IMR-90 (cell line): ENCODE results near the gene EXD2. TPM values are rescaled to one million over a fixed set of nuclear protein-coding genes. Genes with fewer than 3 reads are reported as not detected.
A peak's percentile ranks its signal among the peaks of the same experiment; 100 is the strongest.

ENCODE experiments used
- ATAC-seq: fragments of 200-7000 bp; cut with Tn5 transposase; 2 replicates; pipeline ENCODE4 v1.9.1; 2020; ENCODE audit warnings: low read depth, mild to moderate bottlenecking, moderate library complexity
- BruUV-seq: library from RNA; stranded (reverse); fragments of 400-500 nt; replicated peaks from 2 replicates; lab custom pipeline; 2021; lab: Mats Ljungman, UMichigan
- CTCF ChIA-PET: fragments of 300-600 bp; formaldehyde crosslinking; extraction: SDS; loops from one replicate; lab custom pipeline; 2021; ENCODE audit warnings: antibody characterized with exemption; lab: Yijun Ruan, JAX
- POLR2A ChIA-PET: fragments of 300-600 bp; sonication (Branson Sonifier 250); formaldehyde crosslinking; loops from one replicate; lab custom pipeline; 2022; ENCODE audit warnings: antibody characterized with exemption; ENCODE audit not compliant: unreplicated experiment; lab: Charles Lee
- DNase-seq: peaks from one replicate; pipeline ENCODE4 v3.0.0; 2013
- H2AFZ ChIP-seq: replicated peaks from 2 replicates; pipeline ENCODE3; 2013; ENCODE audit warnings: low read length, mild to moderate bottlenecking; ENCODE audit not compliant: poor library complexity
- H2AK5ac ChIP-seq: 2 replicates; pipeline ENCODE4 v1.6.1; 2013; ENCODE audit warnings: low read depth, low read length, inconsistent platforms
- H2AK9ac ChIP-seq: replicated peaks from 2 replicates; pipeline ENCODE3; 2013; ENCODE audit warnings: mild to moderate bottlenecking, low read depth, low read length, moderate library complexity; ENCODE audit not compliant: poor library complexity
- H2BK120ac ChIP-seq: 2 replicates; pipeline ENCODE4 v1.6.1; 2013; ENCODE audit warnings: low read depth, low read length, inconsistent platforms
- H2BK15ac ChIP-seq: 3 replicates; pipeline ENCODE4 v1.6.1; 2013; ENCODE audit warnings: low read depth, low read length, inconsistent platforms
- H2BK20ac ChIP-seq: 2 replicates; pipeline ENCODE4 v1.6.1; 2013; ENCODE audit warnings: low read depth, mild to moderate bottlenecking, inconsistent platforms, low read length, moderate library complexity
- H2BK5ac ChIP-seq: 2 replicates; pipeline ENCODE4 v1.6.1; 2013; ENCODE audit warnings: mild to moderate bottlenecking, low read depth, low read length, inconsistent platforms; ENCODE audit not compliant: poor library complexity, severe bottlenecking
- H3K14ac ChIP-seq: replicated peaks from 2 replicates; pipeline ENCODE4 v1.6.1; 2013; ENCODE audit warnings: low read depth, low read length, inconsistent platforms
- H3K18ac ChIP-seq: 2 replicates; pipeline ENCODE4 v1.6.1; 2013; ENCODE audit warnings: low read depth, low read length, control low read depth
- H3K23ac ChIP-seq: 2 replicates; pipeline ENCODE4 v1.6.1; 2013; ENCODE audit warnings: low read depth, low read length, inconsistent platforms
- H3K27ac ChIP-seq: 2 replicates; pipeline ENCODE4 v1.5.1; 2013; ENCODE audit warnings: mild to moderate bottlenecking, control low read depth, low read length; ENCODE audit not compliant: insufficient read depth
- H3K27me3 ChIP-seq: 2 replicates; pipeline ENCODE4 v1.6.1; 2013; ENCODE audit warnings: low read length; ENCODE audit not compliant: control insufficient read depth, insufficient read depth
- H3K36me3 ChIP-seq: 2 replicates; pipeline ENCODE4 v1.6.1; 2013; ENCODE audit warnings: low read length, mixed read lengths; ENCODE audit not compliant: control insufficient read depth, insufficient read depth
- H3K4ac ChIP-seq: 2 replicates; pipeline ENCODE4 v1.6.1; 2013; ENCODE audit warnings: low read depth, low read length, inconsistent platforms
- H3K4me1 ChIP-seq: 2 replicates; pipeline ENCODE4 v1.6.1; 2013; ENCODE audit warnings: low read length, mixed read lengths; ENCODE audit not compliant: control insufficient read depth, insufficient read depth
- H3K4me2 ChIP-seq: 2 replicates; pipeline ENCODE4 v1.6.1; 2013; ENCODE audit warnings: low read depth, mild to moderate bottlenecking, control low read depth, low read length, moderate library complexity
- H3K4me3 ChIP-seq: 2 replicates; pipeline ENCODE4 v1.5.1; 2013; ENCODE audit warnings: low read depth, mild to moderate bottlenecking, control low read depth, low read length, moderate library complexity; ENCODE audit not compliant: insufficient read depth
- H3K56ac ChIP-seq: 2 replicates; pipeline ENCODE4 v1.6.1; 2013; ENCODE audit warnings: low read length, inconsistent platforms; ENCODE audit not compliant: insufficient read depth; ENCODE audit errors: extremely low read depth
- H3K79me1 ChIP-seq, 2 experiments: 2 replicates each; pipeline ENCODE4 v1.6.1; 2013; ENCODE audit warnings: low read length in 2 of 2, inconsistent platforms in 1 of 2, low read depth in 1 of 2
- H3K9ac ChIP-seq: 2 replicates; pipeline ENCODE4 v1.6.1; 2013; ENCODE audit warnings: low read depth, low read length, control low read depth
- H3K9me1 ChIP-seq: 2 replicates; pipeline ENCODE4 v1.6.1; 2013; ENCODE audit warnings: low read length, inconsistent platforms; ENCODE audit not compliant: insufficient read depth
- H3K9me3 ChIP-seq: 2 replicates; pipeline ENCODE4 v1.6.1; 2013; ENCODE audit warnings: low read length; ENCODE audit not compliant: control insufficient read depth, insufficient read depth
- H4K20me1 ChIP-seq: 2 replicates; pipeline ENCODE4 v1.6.1; 2013; ENCODE audit warnings: low read length, inconsistent platforms; ENCODE audit not compliant: insufficient read depth
- H4K5ac ChIP-seq: 2 replicates; pipeline ENCODE4 v1.6.1; 2013; ENCODE audit warnings: mild to moderate bottlenecking, low read depth, low read length, control low read depth
- H4K8ac ChIP-seq, 2 experiments: 2 replicates each; pipeline ENCODE4 v1.6.1; 2013; ENCODE audit warnings: low read depth in 2 of 2, low read length in 2 of 2, control low read depth in 1 of 2, inconsistent platforms in 1 of 2
- H4K91ac ChIP-seq: 2 replicates; pipeline ENCODE4 v1.6.1; 2013; ENCODE audit warnings: low read depth, low read length, inconsistent platforms; ENCODE audit not compliant: insufficient read depth
- CTCF ChIP-seq: conservative IDR thresholded peaks from 2 replicates; pipeline ENCODE4 v1.5.1; 2012; ENCODE audit warnings: mild to moderate bottlenecking, low read depth, low read length, improper control_type of control experiment
- RAD21 ChIP-seq: IDR thresholded peaks from 2 replicates; pipeline ENCODE4 v1.6.1; 2012; ENCODE audit warnings: low read length, improper control_type of control experiment
- RFX5 ChIP-seq: IDR thresholded peaks from 2 replicates; pipeline ENCODE4 v1.8.0; 2012; ENCODE audit warnings: low read depth, mild to moderate bottlenecking, low read length, moderate library complexity
- WGBS, 2 experiments: methylation state at CpG; one replicate each; pipeline versions ENCODE4 v1.1.5 to v1.1.7; 2013; ENCODE audit warnings: missing lambda C conversion rate in 2 of 2; ENCODE audit not compliant: insufficient read length in 1 of 2; ENCODE audit errors: extremely low coverage in 2 of 2; 5-methylcytosine and 5-hydroxymethylcytosine counted together
- dilution Hi-C: fragments of 300-500 bp; cut with HindIII; formaldehyde crosslinking; loops from one replicate; pipeline ENCODE4 v1.14.3; 2018; ENCODE audit warnings: low sequenced_read_pairs; ENCODE audit not compliant: unreplicated experiment
- in situ Hi-C: fragments of 300-500 bp; cut with MboI; formaldehyde crosslinking; loops from 3 replicates; pipeline ENCODE4 v1.14.3; 2019; ENCODE audit warnings: low sequenced_read_pairs, inconsistent platforms, mixed read lengths
- intact Hi-C: fragments of 100-400 bp; cut with micrococcal nuclease; formaldehyde crosslinking; loops from 2 replicates; pipeline ENCODE4 v1.10.0; 2022
- polyA plus RNA-seq, 3 experiments: library from polyadenylated mRNA; depleted of rRNA; stranded (reverse); fragments of >200 nt; gene quantifications; 2 replicates each; pipeline ENCODE4 v1.2.3, GENCODE V29; 2012; ENCODE audit warnings: low replicate concordance in 1 of 3
- total RNA-seq: library from RNA; depleted of rRNA; stranded (reverse); fragments of >200 nt; gene quantifications from 2 replicates; pipeline ENCODE4 v1.2.3, GENCODE V29; 2012

Gene EXD2
- total and polyA plus RNA-seq, 2 of the 4 experiments (the other 2 are of a cell fraction), result 11.0 to 13.3 TPM

GRCh38 chr14:69287098-69288010 lies 96.1 kb downstream of the EXD2 start:
- dilution Hi-C loops (no loop called here), in situ Hi-C loops (no loop called here), intact Hi-C loops (loop anchor here (5.0 kb wide), 1 partner anchor 40 kb away; no protein-coding TSS in a partner anchor)
- ChIA-PET POLR2A (no interaction called here), CTCF (interaction anchor here (0.6 to 2.0 kb wide), 9 partner anchors 10 to 109 kb away, joined by 3 to 17 read pairs (median 3); partner anchors contain the start of gene GALNT16)
- H3K9ac ChIP-seq, result no peak overlapping the region
- no peaks in the 10 kb centered on the region; the same call in 1 of the 2 replicates for H3K4me1 ChIP-seq
- H2AK5ac ChIP-seq, result no peak overlapping the region
- H3K14ac ChIP-seq, result no peak overlapping the region
- DNase-seq, result no peak
- no peak overlapping the region for H2AFZ ChIP-seq
- BruUV-seq, result no TSS peak
- no peak overlapping the region for H2BK120ac ChIP-seq
- H4K5ac ChIP-seq, result no peak overlapping the region
- no peak overlapping the region for H3K27ac ChIP-seq
- no peak overlapping the region for H3K4me2 ChIP-seq
- TF ChIP-seq RAD21, result peak; percentile 14; the same call in 1 of the 2 replicates
- TF ChIP-seq CTCF, result 0 out of 2 replicates have a peak, but pooled peaks have one; percentile 3
- no peak for TF ChIP-seq RFX5
- no peak overlapping the region for H4K91ac ChIP-seq
- peaks cover 19% of the 10 kb centered on the region for H3K27me3 ChIP-seq
- H2BK15ac ChIP-seq, result no peak overlapping the region
- H3K9me3 ChIP-seq, result no peaks in the 10 kb centered on the region
- no peak overlapping the region for H3K18ac ChIP-seq
- no peak overlapping the region for H4K8ac ChIP-seq
- no peak overlapping the region for H2BK5ac ChIP-seq
- peak; percentile 38 for ATAC-seq
- peak overlapping the region; percentile 33 for H2AK9ac ChIP-seq
- H3K9me1 ChIP-seq, result no peaks in the 10 kb centered on the region
- H3K36me3 ChIP-seq, result no peaks in the 10 kb centered on the region
- no peaks in the 10 kb centered on the region for H4K20me1 ChIP-seq
- no peak overlapping the region for H3K56ac ChIP-seq
- no peak overlapping the region for H3K4ac ChIP-seq
- H3K23ac ChIP-seq, result no peak overlapping the region
- no peak overlapping the region for H3K4me3 ChIP-seq
- WGBS, 2 experiments, result no CpG with 5 or more reads among the region's 9 CpGs
- no peaks in the 10 kb centered on the region for H3K79me1 ChIP-seq
- no peak overlapping the region for H2BK20ac ChIP-seq
